ENCODE measurements around the gene TPM2.

The TPM2 gene

GRCh38 chr9:35675732-35676392 is 13.9 kb downstream of the TPM2 start:
- DNase-seq (ENCODE audit: low read depth), result no peak

- DNase-seq (ENCODE audit: low read depth), result no peak
Observed at GRCh38 chr9:35675204-35675603, 14.5 kb downstream of the TPM2 start.

- DNase-seq (ENCODE audit: low read depth), result no peak
Observed at GRCh38 chr9:35674025-35674361, 15.7 kb downstream of the TPM2 start.

- no peak for DNase-seq (ENCODE audit: low read depth)
Observed at GRCh38 chr9:35673132-35674024, 16.3 kb downstream of the TPM2 start, which contains the start of gene CA9. CA9 (plus strand) TSS chr9:35673928; CDS start chr9:35673960, 32 bp downstream.

- DNase-seq (ENCODE audit: low read depth), result peak; percentile 57
Observed at GRCh38 chr9:35669331-35670145, 20.2 kb downstream of the TPM2 start.

GRCh38 chr9:35667939-35668338 is 21.8 kb downstream of the TPM2 start:
- no peak for DNase-seq (ENCODE audit: low read depth)

- DNase-seq (ENCODE audit: low read depth), result no peak
Observed at GRCh38 chr9:35666549-35666948, 23.2 kb downstream of the TPM2 start.

GRCh38 chr9:35666045-35666444 is 23.7 kb downstream of the TPM2 start:
- no peak for DNase-seq (ENCODE audit: low read depth)

GRCh38 chr9:35665471-35665818 is 24.3 kb downstream of the TPM2 start:
- DNase-seq (ENCODE audit: low read depth), result no peak

GRCh38 chr9:35664531-35665470 is 24.9 kb downstream of the TPM2 start, which contains the start of gene ARHGEF39:
ARHGEF39 (minus strand) TSS chr9:35665195; CDS start chr9:35665169, 26 bp downstream.
- peak; percentile 88 for DNase-seq (ENCODE audit: low read depth)

GRCh38 chr9:35662437-35662836 is 27.3 kb downstream of the TPM2 start:
- no peak for DNase-seq (ENCODE audit: low read depth)

GRCh38 chr9:35661756-35662350 is 27.9 kb downstream of the TPM2 start:
- DNase-seq (ENCODE audit: low read depth), result no peak

- peak; percentile 46 for DNase-seq (ENCODE audit: low read depth)
Observed at GRCh38 chr9:35660966-35661415, 28.7 kb downstream of the TPM2 start.

- DNase-seq (ENCODE audit: low read depth), result peak; percentile 76
Observed at GRCh38 chr9:35659340-35659739, 30.4 kb downstream of the TPM2 start.

GRCh38 chr9:35658968-35659220 is 30.8 kb downstream of the TPM2 start:
- DNase-seq (ENCODE audit: low read depth), result peak; percentile 81

- DNase-seq (ENCODE audit: low read depth), result peak; percentile 86
Observed at GRCh38 chr9:35658137-35658967, 31.4 kb downstream of the TPM2 start, which contains the start of gene CCDC107. CCDC107 (plus strand) TSS chr9:35658292; CDS start chr9:35658380, 88 bp downstream.

GRCh38 chr9:35657546-35658136 is 32.1 kb downstream of the TPM2 start, which contains the start of gene RMRP:
RMRP (minus strand) TSS chr9:35658019.
- peak; percentile 100 for DNase-seq (ENCODE audit: low read depth)

- DNase-seq (ENCODE audit: low read depth), result no peak
Observed at GRCh38 chr9:35656831-35657545, 32.7 kb downstream of the TPM2 start.

- DNase-seq (ENCODE audit: low read depth), result no peak
Observed at GRCh38 chr9:35656348-35656747, 33.4 kb downstream of the TPM2 start.

Data from ELR (cell line).